ENCODE data around the gene PARD6B.

GRCh38 chr20:50743087-50743486 is 11.7 kb downstream of the PARD6B start:
- TF ChIP-seq, protein P1, sequence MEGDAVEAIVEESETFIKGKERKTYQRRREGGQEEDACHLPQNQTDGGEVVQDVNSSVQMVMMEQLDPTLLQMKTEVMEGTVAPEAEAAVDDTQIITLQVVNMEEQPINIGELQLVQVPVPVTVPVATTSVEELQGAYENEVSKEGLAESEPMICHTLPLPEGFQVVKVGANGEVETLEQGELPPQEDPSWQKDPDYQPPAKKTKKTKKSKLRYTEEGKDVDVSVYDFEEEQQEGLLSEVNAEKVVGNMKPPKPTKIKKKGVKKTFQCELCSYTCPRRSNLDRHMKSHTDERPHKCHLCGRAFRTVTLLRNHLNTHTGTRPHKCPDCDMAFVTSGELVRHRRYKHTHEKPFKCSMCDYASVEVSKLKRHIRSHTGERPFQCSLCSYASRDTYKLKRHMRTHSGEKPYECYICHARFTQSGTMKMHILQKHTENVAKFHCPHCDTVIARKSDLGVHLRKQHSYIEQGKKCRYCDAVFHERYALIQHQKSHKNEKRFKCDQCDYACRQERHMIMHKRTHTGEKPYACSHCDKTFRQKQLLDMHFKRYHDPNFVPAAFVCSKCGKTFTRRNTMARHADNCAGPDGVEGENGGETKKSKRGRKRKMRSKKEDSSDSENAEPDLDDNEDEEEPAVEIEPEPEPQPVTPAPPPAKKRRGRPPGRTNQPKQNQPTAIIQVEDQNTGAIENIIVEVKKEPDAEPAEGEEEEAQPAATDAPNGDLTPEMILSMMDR (IDR thresholded peaks at IDR 0.05): no peak
- TF ChIP-seq POLR2AphosphoS5 (IDR thresholded peaks at IDR 0.05) (no peak), EP300 (IDR thresholded peaks at IDR 0.05) (no peak)
